WTC11 (cell line): Measurements from ENCODE around the gene RP2.

Source experiments
- AR ChIP-seq: fragments of 250-450 bp; sonication (Bioruptor Pico); IDR thresholded peaks from 2 replicates; pipeline ENCODE4 v1.9.0; 2021; ENCODE audit warnings: mild to moderate bottlenecking
- ATF2 ChIP-seq: sonication (generic); formaldehyde crosslinking; IDR thresholded peaks from 2 replicates; pipeline ENCODE4 v1.8.1; 2022; ENCODE audit warnings: low read depth, missing genetic modification reagents, borderline replicate concordance
- CTCF ChIP-seq: fragments of 200-600 bp; IDR thresholded peaks from 2 replicates; pipeline ENCODE4 v1.8.0; 2022; ENCODE audit warnings: antibody characterized with exemption
- E2F5 ChIP-seq: sonication (generic); formaldehyde crosslinking; IDR thresholded peaks from 2 replicates; pipeline ENCODE4 v1.8.1; 2022; ENCODE audit warnings: mild to moderate bottlenecking, moderate library complexity, missing genetic modification reagents
- FOXJ3 ChIP-seq: sonication (generic); formaldehyde crosslinking; IDR thresholded peaks from 2 replicates; pipeline ENCODE4 v1.9.0; 2021; ENCODE audit warnings: missing genetic modification reagents, mild to moderate bottlenecking, borderline replicate concordance
- IRF1 ChIP-seq: sonication (generic); formaldehyde crosslinking; IDR thresholded peaks from 2 replicates; pipeline ENCODE4 v1.8.0; 2023; ENCODE audit warnings: missing genetic modification reagents
- NR1H2 ChIP-seq: sonication (generic); formaldehyde crosslinking; IDR thresholded peaks from 2 replicates; pipeline ENCODE4 v1.9.0; 2021; ENCODE audit warnings: mild to moderate bottlenecking, moderate library complexity, missing genetic modification reagents
- PREB ChIP-seq: sonication (generic); formaldehyde crosslinking; IDR thresholded peaks from 2 replicates; pipeline ENCODE4 v1.8.1; 2022; ENCODE audit warnings: mild to moderate bottlenecking, missing genetic modification reagents, moderate library complexity, borderline replicate concordance
- SMAD4 ChIP-seq: sonication (generic); formaldehyde crosslinking; IDR thresholded peaks from 2 replicates; pipeline ENCODE4 v1.8.0; 2022; ENCODE audit warnings: mild to moderate bottlenecking, missing genetic modification reagents
- SP1 ChIP-seq: sonication (generic); formaldehyde crosslinking; conservative IDR thresholded peaks from 2 replicates; pipeline ENCODE4 v1.8.1; 2022; ENCODE audit warnings: missing genetic modification reagents
- STAT6 ChIP-seq: sonication (generic); formaldehyde crosslinking; conservative IDR thresholded peaks from 2 replicates; pipeline ENCODE4 v1.8.1; 2023; ENCODE audit warnings: mild to moderate bottlenecking, low read depth, missing genetic modification reagents, moderate library complexity
- USF1 ChIP-seq: sonication (generic); formaldehyde crosslinking; IDR thresholded peaks from 2 replicates; pipeline ENCODE4 v1.8.0; 2022; ENCODE audit warnings: mild to moderate bottlenecking, missing genetic modification reagents

- no peak for TF ChIP-seq ATF2
- TF ChIP-seq CTCF: no peak
- TF ChIP-seq STAT6 (CRISPR knock-in tag): no peak
- TF ChIP-seq E2F5 (CRISPR knock-in tag): no peak
- TF ChIP-seq FOXJ3 (CRISPR knock-in tag): no peak
- no peak for TF ChIP-seq SP1 (CRISPR knock-in tag)
- TF ChIP-seq NR1H2 (CRISPR knock-in tag): no peak
- TF ChIP-seq IRF1 (CRISPR knock-in tag): no peak
- TF ChIP-seq USF1 (CRISPR knock-in tag): no peak
- no peak for TF ChIP-seq AR (CRISPR knock-in tag)
- TF ChIP-seq PREB (CRISPR knock-in tag): no peak
- TF ChIP-seq SMAD4 (CRISPR knock-in tag): no peak
Measured at GRCh38 chrX:46831765-46832327, 5.0 kb upstream of the RP2 start.
